ENCODE measurements around the gene KCTD2. TPM values are rescaled to one million over a fixed set of nuclear protein-coding genes. Genes with fewer than 3 reads are reported as not detected.
"Not testable (repeated sequence)": the region's sequence is repeated elsewhere in the genome, so short reads cannot be mapped to it uniquely, and the experiment has no call there.

KCTD2 gene
- total RNA-seq, 2 donors from 2014 or later: 24.4 to 104 TPM

GRCh38 chr17:75020331-75021110 lies 26.5 kb upstream of the KCTD2 start:
- Histone ChIP-seq H3K4me3 (no peak overlapping the region), H3K9me3 (no peaks in the 10 kb centered on the region), H3K27ac (peak overlapping the region; percentile 44 to 65), H3K4me1 (replicated peaks) (peaks cover 6% of the 10 kb centered on the region), H3K36me3 (no peaks in the 10 kb centered on the region), H3K27me3 (replicated peaks; ENCODE audit: insufficient read depth) (no peaks in the 10 kb centered on the region)
- intact Hi-C loops (cut with DNase I): no loop called here
- 64% methylated on average over 19 of the region's 19 CpGs for WGBS
- DNase-seq (ENCODE audit: low spot score): peak; percentile 54
- TF ChIP-seq POLR2A (IDR thresholded peaks at IDR 0.05) (no peak), CTCF (IDR thresholded peaks at IDR 0.05) (no peak), POLR2AphosphoS5 (IDR thresholded peaks at IDR 0.05) (peak; percentile 67)

DNA sequence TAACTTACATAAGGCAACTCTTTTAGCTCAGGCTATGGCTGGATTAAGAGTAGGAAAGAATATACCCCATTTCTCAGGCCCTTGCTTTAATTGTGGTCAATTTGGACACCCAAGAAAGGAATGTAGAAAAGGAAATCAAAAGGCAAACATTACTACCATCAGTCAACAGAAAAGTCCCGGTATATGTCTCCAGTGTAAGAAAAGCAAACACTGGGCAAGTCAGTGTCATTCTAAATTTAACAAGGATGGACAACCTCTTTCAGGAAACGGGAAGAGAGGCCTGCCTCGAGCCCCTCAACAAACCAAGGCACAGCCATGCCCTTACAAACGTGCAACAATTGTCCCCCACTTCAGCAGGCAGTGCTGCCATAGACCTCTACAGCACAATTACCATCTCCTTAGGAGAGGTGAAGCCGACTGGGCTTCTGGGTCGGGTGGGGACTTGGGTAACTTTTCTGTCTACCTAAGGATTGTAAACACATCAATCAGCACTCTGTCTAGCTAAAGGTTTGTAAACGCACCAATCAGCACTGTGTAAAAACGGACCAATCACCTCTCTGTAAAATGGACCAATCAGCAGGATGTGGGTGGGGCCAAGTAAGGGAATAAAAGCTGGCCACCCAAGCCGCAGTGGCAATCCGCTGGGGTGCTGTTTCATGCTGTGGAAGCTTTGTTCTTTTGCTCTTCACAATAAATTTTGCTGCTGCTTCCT lies 22.2 kb upstream of the KCTD2 start:
- DNase-seq (ENCODE audit: low spot score): no peak
- H3K9me3 ChIP-seq: no peaks in the 10 kb centered on the region
- H3K36me3 ChIP-seq: no peaks in the 10 kb centered on the region
- intact Hi-C loops (cut with DNase I): no loop called here
- peak overlapping the region; percentile 30 to 59 for H3K27ac ChIP-seq
- no peaks in the 10 kb centered on the region for H3K27me3 ChIP-seq (replicated peaks; ENCODE audit: insufficient read depth)
- 62% methylated on average over 10 of the region's 10 CpGs for WGBS
- H3K4me1 ChIP-seq (replicated peaks): peaks cover 6% of the 10 kb centered on the region
- no peak overlapping the region for H3K4me3 ChIP-seq
- TF ChIP-seq POLR2A (IDR thresholded peaks at IDR 0.05): no peak
- TF ChIP-seq POLR2AphosphoS5 (IDR thresholded peaks at IDR 0.05): peak; percentile 5
- TF ChIP-seq CTCF (IDR thresholded peaks at IDR 0.05): no peak

DNA sequence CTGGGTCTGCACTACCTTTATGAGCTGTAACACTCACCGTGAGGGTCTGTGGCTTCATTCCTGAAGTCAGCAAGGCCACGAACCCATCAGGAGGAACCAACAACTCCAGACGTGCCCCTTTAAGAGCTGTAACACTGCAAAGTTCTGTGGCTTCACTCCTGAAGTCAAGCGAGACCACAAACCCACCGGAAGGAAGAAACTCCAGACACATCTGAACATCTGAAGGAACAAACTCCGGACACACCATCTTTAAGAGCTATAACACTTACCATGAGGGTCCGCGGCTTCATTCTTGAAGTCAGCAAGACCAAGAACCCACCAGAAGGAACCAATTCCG lies 21.7 kb upstream of the KCTD2 start:
- H3K27me3 ChIP-seq (replicated peaks; ENCODE audit: insufficient read depth); H3K9me3 ChIP-seq; intact Hi-C loops (cut with DNase I); DNase-seq (ENCODE audit: low spot score); H3K4me1 ChIP-seq (replicated peaks); H3K4me3 ChIP-seq; H3K36me3 ChIP-seq: not testable (repeated sequence)
- H3K27ac ChIP-seq: peak overlapping the region in 1 of 2 donors; percentile 59
- 82% methylated on average over 9 of the region's 9 CpGs for WGBS

DNA sequence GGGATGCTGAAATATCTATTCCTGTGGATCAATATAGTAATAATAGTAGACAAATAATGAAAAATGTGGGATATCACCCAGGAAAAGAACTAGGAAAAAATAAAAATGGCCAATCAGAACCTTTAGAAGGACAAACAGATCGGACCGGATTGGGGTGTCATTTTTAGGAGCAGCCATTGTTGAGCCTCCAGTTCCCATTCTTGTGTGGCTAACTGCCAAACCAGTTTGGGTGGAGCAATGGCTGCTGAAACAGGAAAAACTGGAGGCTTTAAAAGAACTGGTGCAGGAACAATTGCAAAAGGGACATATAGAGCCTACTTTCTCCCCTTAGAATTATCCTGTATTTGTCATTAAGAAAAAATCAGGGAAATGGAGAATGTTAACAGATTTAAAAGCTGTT lies 20.4 kb upstream of the KCTD2 start:
- H3K27me3 ChIP-seq (replicated peaks; ENCODE audit: insufficient read depth); H3K9me3 ChIP-seq; H3K4me1 ChIP-seq (replicated peaks); intact Hi-C loops (cut with DNase I); H3K36me3 ChIP-seq; H3K4me3 ChIP-seq; DNase-seq (ENCODE audit: low spot score); H3K27ac ChIP-seq: not testable (repeated sequence)
- 47% methylated on average over 2 of the region's 2 CpGs for WGBS
- TF ChIP-seq POLR2AphosphoS5 (IDR thresholded peaks at IDR 0.05): peak; percentile 29

DNA sequence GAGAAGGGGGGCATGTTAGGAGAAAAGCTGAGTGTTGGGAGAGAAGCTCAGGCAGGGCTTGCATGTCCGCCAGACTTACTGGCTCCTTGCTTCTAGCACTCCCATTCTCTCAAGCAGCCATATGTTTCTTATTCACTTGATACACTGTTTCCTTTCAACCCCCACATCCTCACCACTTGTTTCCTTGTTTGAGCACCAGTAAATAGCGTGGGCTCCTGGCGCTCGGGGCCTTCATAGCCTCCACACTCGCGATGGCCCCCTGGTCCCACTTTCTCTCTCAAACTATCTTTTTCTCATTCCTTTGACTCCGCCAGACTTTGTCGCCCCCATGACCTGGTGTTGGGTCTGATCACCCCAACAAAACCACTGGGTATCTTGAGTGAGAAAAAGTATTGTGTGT lies 16.9 kb upstream of the KCTD2 start:
- intact Hi-C loops (cut with DNase I): loop anchor here (5.0 kb wide), 1 partner anchor 68 kb away; no protein-coding TSS in a partner anchor
- Histone ChIP-seq H3K4me1 (replicated peaks) (peaks cover 6% of the 10 kb centered on the region), H3K9me3 (no peaks in the 10 kb centered on the region), H3K4me3 (no peak overlapping the region), H3K27ac (no peak overlapping the region), H3K27me3 (replicated peaks; ENCODE audit: insufficient read depth) (no peaks in the 10 kb centered on the region), H3K36me3 (no peaks in the 10 kb centered on the region)
- TF ChIP-seq CTCF (IDR thresholded peaks at IDR 0.05) (no peak), POLR2AphosphoS5 (IDR thresholded peaks at IDR 0.05) (no peak), POLR2A (IDR thresholded peaks at IDR 0.05) (no peak)
- no peak for DNase-seq (ENCODE audit: low spot score)
- 90% methylated on average over 8 of the region's 8 CpGs for WGBS
